Stimulated activated CD8-positive, alpha-beta memory T cell treated with anti-CD3 and anti-CD28 coated beads, Interleukin-15, amount 100 ng/mL, for 4 hours (primary cell): ENCODE results near the gene IKZF2.

Source experiments
- DNase-seq, 2 donors: peaks; one replicate each; pipeline ENCODE4 v3.0.0-alpha.2; 2020; ENCODE audit warnings: low read depth in 2 of 2

IKZF2 gene

GRCh38 chr2:212958757-212959295 lies 192.6 kb downstream of the IKZF2 start:
- DNase-seq = no peak

- no peak for DNase-seq
Measured at GRCh38 chr2:212958133-212958532, 193.3 kb downstream of the IKZF2 start.

GRCh38 chr2:212957624-212958023 lies 193.8 kb downstream of the IKZF2 start:
- DNase-seq = no peak

- no peak for DNase-seq
Measured at GRCh38 chr2:212956665-212957607, 194.5 kb downstream of the IKZF2 start.

- no peak for DNase-seq
Measured at GRCh38 chr2:212953170-212953920, 198.1 kb downstream of the IKZF2 start.

GRCh38 chr2:212949786-212950185 lies 201.6 kb downstream of the IKZF2 start:
- no peak for DNase-seq
